Measurements from ENCODE around the gene C8B.

C8B gene

DNA sequence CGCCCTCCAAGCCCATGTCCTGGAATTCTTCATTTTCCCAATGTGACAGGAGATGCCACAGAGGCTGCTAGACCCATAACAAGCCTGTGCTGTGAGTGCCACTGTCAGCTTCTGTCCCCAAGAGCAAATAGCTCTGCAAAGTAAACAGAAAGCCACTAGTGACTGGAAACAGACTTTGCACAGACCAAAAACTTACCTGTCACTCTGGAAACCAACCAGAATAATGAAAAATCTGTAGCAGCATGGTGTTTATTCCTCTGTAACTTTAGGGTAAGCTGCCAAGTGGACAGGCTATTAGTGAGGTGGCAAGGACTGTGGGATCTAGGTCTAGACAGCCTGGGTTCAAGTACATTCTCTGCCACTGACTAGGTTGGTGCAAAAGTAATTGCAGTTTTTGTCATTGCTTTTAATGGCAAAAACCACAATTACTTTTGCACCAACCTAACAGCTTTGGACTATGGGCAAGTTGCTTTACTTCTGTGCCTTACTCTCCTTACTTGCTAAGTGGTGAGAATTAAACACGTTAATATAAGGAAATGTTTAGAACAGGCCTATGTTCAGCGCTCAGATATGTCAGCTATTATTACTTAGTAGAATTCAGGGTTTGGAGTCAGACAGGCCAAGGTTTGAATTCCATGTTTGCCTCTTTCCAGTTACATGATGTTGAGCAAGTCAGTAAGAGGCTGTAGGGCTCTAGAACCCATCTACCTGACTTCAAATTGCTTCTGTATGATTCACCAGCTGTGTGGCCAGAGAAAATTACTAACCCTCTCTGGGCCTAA is at the start of gene C8B:
Gene C8B, minus strand, starts transcription at position 100 of the 782 bp plus-strand sequence. Its CDS starts 67 bp downstream, at position 33.
- no peak within 1 kb of the TSS for H3K27ac ChIP-seq (ENCODE audit: low read depth, low read length)
- no peaks in the 10 kb centered on the region for H3K27me3 ChIP-seq (ENCODE audit: insufficient read depth, low read length)
- H2AFZ ChIP-seq (ENCODE audit: low read length, unreplicated experiment) = no peak within 1 kb of the TSS
- no peaks in the 10 kb centered on the region for H3K36me3 ChIP-seq (ENCODE audit: insufficient read depth, low read length)
- H3K4me1 ChIP-seq (ENCODE audit: control insufficient read depth, insufficient read depth, low read length, unreplicated experiment) = no peaks in the 10 kb centered on the region
- no peaks in the 10 kb centered on the region for H3K79me2 ChIP-seq (ENCODE audit: control insufficient read depth, insufficient read depth, low read length, unreplicated experiment)
- no peak within 1 kb of the TSS for H3K4me3 ChIP-seq (ENCODE audit: low read depth, low read length)

DNA sequence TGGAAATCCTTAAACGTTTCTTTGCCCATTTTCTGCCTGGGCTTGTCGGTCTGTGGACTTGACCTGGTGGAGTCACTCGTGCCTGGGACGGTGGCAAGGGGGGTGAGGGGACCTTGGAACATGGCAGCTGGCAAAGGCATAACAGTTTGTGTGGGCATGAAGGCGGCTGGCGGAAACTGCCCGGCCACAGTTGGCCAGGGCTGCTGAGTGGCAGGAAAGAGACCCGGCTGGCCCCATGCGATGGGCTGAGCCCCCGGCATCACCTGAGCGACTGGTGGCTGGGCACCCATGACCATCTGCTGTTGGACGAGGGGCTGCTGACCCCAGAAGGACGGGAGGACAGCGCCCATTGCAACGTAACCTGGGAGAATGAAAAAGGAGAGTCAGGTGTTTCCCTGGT is 49.3 kb upstream of the C8B start:
- Histone ChIP-seq H3K4me3 (ENCODE audit: low read depth, low read length) (no peak overlapping the region), H2AFZ (ENCODE audit: low read length, unreplicated experiment) (no peak overlapping the region), H3K79me2 (ENCODE audit: control insufficient read depth, insufficient read depth, low read length, unreplicated experiment) (no peaks in the 10 kb centered on the region), H3K27ac (ENCODE audit: low read depth, low read length) (no peak overlapping the region), H3K27me3 (ENCODE audit: insufficient read depth, low read length) (no peaks in the 10 kb centered on the region), H3K4me1 (ENCODE audit: control insufficient read depth, insufficient read depth, low read length, unreplicated experiment) (no peaks in the 10 kb centered on the region), H3K36me3 (ENCODE audit: insufficient read depth, low read length) (no peaks in the 10 kb centered on the region)

DNA sequence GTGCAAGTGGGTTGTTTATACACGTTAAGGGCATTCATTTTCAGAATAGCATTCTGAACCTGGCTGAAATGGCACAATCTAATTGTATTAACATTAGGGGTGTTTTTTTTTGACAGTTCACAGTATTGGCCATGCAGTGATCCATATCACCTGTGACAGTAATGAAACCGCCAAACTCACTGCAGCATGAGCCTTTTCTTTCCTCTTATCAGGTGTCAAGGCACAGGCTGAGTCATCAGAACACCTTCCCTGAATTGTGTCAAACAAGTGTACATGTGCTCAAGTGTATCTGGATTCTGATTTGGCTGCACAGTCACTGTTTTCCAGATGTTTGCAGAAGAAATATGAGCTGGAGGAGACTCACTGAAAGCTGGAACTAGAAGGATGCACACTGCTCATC is 47.7 kb upstream of the C8B start:
- H2AFZ ChIP-seq (ENCODE audit: low read length, unreplicated experiment) = no peak overlapping the region
- H3K79me2 ChIP-seq (ENCODE audit: control insufficient read depth, insufficient read depth, low read length, unreplicated experiment) = no peaks in the 10 kb centered on the region
- no peaks in the 10 kb centered on the region for H3K4me1 ChIP-seq (ENCODE audit: control insufficient read depth, insufficient read depth, low read length, unreplicated experiment)
- H3K27me3 ChIP-seq (ENCODE audit: insufficient read depth, low read length) = no peaks in the 10 kb centered on the region; the same call in 1 of the 2 replicates
- H3K4me3 ChIP-seq (ENCODE audit: low read depth, low read length) = no peak overlapping the region
- no peaks in the 10 kb centered on the region for H3K36me3 ChIP-seq (ENCODE audit: insufficient read depth, low read length)
- no peak overlapping the region for H3K27ac ChIP-seq (ENCODE audit: low read depth, low read length)

DNA sequence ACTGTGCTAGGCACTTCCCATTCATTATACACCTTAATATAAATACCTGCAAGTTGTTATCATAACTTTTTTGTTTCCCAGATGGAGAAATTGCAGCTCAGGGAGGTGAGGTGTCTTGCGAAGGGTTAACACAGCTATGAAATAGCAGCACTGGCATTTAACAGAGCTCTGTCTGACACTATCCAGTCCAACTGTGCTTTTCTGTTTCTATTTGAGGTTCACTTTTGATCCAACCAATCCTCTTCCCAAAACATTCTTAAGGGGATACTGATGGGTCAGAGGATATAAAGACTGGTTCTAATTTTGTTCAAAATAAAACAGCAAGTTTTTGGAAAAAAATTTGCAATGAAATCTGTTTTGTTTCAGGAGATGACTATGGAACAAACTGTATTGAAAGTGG is 46.5 kb upstream of the C8B start:
- Histone ChIP-seq H3K27me3 (ENCODE audit: insufficient read depth, low read length) (no peaks in the 10 kb centered on the region; the same call in 1 of the 2 replicates), H3K27ac (ENCODE audit: low read depth, low read length) (no peak overlapping the region), H2AFZ (ENCODE audit: low read length, unreplicated experiment) (no peak overlapping the region), H3K4me3 (ENCODE audit: low read depth, low read length) (no peak overlapping the region), H3K36me3 (ENCODE audit: insufficient read depth, low read length) (no peaks in the 10 kb centered on the region), H3K4me1 (ENCODE audit: control insufficient read depth, insufficient read depth, low read length, unreplicated experiment) (no peaks in the 10 kb centered on the region), H3K79me2 (ENCODE audit: control insufficient read depth, insufficient read depth, low read length, unreplicated experiment) (no peaks in the 10 kb centered on the region)

DNA sequence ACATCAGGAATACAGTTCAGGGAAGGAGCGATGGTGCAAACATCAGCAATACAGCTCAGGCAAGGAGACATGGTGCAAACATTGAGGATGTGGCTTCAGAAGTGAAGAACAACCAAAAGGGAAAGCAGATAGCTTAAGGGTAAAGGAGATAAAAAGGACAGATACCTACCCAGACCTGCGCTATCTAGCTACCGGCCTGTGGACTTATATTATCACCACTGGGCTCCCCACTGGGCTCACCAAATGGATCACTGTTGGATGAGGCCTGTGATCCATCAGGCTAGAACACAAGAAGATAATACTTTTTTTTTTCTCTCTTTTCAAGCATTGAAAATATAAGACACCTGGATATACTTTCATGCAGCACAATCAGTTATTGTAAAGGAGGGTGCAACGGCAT is 44.7 kb upstream of the C8B start:
- Histone ChIP-seq H3K4me3 (ENCODE audit: low read depth, low read length) (no peak overlapping the region), H3K4me1 (ENCODE audit: control insufficient read depth, insufficient read depth, low read length, unreplicated experiment) (no peaks in the 10 kb centered on the region), H3K36me3 (ENCODE audit: insufficient read depth, low read length) (no peaks in the 10 kb centered on the region), H3K79me2 (ENCODE audit: control insufficient read depth, insufficient read depth, low read length, unreplicated experiment) (no peaks in the 10 kb centered on the region), H3K27me3 (ENCODE audit: insufficient read depth, low read length) (no peaks in the 10 kb centered on the region; the same call in 1 of the 2 replicates), H2AFZ (ENCODE audit: low read length, unreplicated experiment) (no peak overlapping the region), H3K27ac (ENCODE audit: low read depth, low read length) (no peak overlapping the region)

DNA sequence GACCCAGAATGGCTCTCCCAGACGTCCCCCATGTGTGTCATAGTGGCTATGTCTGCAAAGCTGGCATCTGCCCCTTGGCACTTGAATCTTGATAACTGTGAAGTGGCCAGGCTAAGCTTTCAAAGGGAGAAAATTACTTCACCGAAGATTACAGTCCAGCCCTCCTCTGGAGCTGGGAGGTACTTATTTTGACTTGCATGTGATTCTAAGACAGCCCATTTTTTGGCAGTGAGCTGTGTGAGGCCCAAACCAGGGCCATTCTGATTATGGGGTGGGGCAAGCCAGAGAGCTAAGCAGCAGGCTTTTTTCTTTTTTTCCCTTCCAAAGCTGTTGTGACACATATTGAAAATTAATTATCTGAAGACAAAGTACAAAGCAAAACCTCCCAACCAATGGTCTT is 42.1 kb upstream of the C8B start:
- Histone ChIP-seq H3K4me1 (ENCODE audit: control insufficient read depth, insufficient read depth, low read length, unreplicated experiment) (no peaks in the 10 kb centered on the region), H2AFZ (ENCODE audit: low read length, unreplicated experiment) (no peak overlapping the region), H3K36me3 (ENCODE audit: insufficient read depth, low read length) (no peaks in the 10 kb centered on the region), H3K79me2 (ENCODE audit: control insufficient read depth, insufficient read depth, low read length, unreplicated experiment) (no peaks in the 10 kb centered on the region), H3K27ac (ENCODE audit: low read depth, low read length) (no peak overlapping the region), H3K4me3 (ENCODE audit: low read depth, low read length) (no peak overlapping the region), H3K27me3 (ENCODE audit: insufficient read depth, low read length) (no peaks in the 10 kb centered on the region; the same call in 1 of the 2 replicates)

DNA sequence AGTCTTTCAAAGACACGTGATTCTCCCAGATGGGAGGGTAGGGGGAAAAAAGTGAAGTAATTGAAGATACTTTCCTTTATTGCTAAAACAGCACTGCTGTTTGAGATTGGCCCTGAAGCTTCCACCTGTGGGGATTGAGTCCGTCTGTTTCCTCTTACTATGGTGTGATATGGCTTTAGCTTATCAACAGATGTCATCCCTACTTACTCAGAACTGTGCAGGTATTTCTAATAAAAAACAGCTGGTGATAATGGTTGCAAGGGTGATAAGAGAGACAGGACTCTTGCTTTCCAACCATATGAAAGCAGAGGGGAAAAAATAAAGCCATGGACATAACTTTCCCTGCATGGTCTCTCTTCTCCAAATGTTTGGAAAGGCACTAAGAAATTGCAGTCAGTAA is 41.7 kb upstream of the C8B start:
- no peaks in the 10 kb centered on the region for H3K79me2 ChIP-seq (ENCODE audit: control insufficient read depth, insufficient read depth, low read length, unreplicated experiment)
- H3K4me3 ChIP-seq (ENCODE audit: low read depth, low read length) = no peak overlapping the region
- no peaks in the 10 kb centered on the region; the same call in 1 of the 2 replicates for H3K27me3 ChIP-seq (ENCODE audit: insufficient read depth, low read length)
- no peak overlapping the region for H2AFZ ChIP-seq (ENCODE audit: low read length, unreplicated experiment)
- H3K27ac ChIP-seq (ENCODE audit: low read depth, low read length) = no peak overlapping the region
- no peaks in the 10 kb centered on the region for H3K4me1 ChIP-seq (ENCODE audit: control insufficient read depth, insufficient read depth, low read length, unreplicated experiment)
- no peaks in the 10 kb centered on the region for H3K36me3 ChIP-seq (ENCODE audit: insufficient read depth, low read length)

DNA sequence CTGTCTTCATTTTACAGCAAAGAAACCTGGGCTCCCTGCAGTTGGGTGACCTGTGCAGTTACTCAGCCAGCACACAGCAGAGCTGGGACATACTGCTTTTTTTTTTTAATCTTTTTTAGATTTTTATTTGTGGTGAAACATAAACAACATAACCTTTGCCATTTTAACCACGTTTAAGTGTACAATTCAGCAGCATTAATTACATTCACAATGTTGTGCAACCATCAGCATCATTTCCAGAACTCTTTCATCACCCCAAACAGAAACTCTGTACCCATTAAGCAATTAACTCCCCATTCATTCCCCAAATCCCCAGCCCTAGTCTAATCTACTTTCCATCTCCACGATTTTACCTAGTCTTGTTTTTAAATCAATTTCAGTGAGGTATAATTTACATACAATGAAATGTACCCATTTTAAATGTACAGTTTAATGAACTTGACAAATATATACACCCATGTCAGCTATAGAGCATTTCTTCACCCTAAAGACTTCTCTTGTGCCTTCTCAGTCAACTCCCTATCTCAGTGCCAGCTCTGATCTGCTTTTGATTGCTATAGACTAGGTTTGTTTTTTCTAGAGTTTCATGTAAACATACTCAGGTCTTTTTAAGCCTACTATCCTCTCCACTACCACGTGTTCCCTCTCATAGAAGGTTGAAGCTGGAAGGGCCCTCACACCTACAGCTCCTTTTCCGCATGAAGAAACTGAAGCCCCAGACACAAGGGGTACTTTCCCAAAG is 37.8 kb upstream of the C8B start:
- no peaks in the 10 kb centered on the region for H3K27me3 ChIP-seq (ENCODE audit: insufficient read depth, low read length)
- H3K36me3 ChIP-seq (ENCODE audit: insufficient read depth, low read length) = no peaks in the 10 kb centered on the region
- H3K79me2 ChIP-seq (ENCODE audit: control insufficient read depth, insufficient read depth, low read length, unreplicated experiment) = no peaks in the 10 kb centered on the region
- no peak overlapping the region for H3K27ac ChIP-seq (ENCODE audit: low read depth, low read length)
- no peaks in the 10 kb centered on the region for H3K4me1 ChIP-seq (ENCODE audit: control insufficient read depth, insufficient read depth, low read length, unreplicated experiment)
- H3K4me3 ChIP-seq (ENCODE audit: low read depth, low read length) = no peak overlapping the region
- no peak overlapping the region for H2AFZ ChIP-seq (ENCODE audit: low read length, unreplicated experiment)

DNA sequence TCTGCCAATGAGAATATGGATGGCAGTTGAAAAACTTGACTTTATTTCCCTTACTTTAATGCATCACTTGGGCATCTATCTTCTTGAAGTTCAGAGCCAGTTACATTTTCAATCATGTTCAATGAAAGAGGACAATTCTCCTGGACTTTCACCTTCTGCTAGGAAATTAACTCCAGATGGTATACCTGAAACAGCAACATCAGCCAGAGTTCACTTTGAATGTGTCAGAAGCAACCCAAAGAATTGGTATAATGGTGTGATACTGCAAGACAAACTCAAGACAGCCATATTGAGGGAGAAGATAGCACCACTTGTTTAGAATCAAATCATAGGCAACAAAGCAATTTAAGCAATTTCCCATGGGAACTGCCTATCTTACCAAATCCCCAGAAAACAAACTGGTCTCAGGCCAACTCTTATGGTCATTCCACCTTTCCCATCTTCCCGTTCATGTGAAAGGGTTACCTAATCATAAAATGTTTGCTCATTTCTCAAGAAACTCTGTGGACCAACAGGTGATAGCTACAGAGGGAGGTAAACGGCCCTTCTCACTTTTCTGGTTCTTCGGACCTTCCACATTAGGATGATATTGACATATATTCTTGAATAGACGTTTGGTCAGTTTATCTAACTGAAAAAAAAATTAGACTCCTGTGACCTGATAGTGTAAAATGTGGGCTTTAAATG is 29.7 kb upstream of the C8B start:
- H3K4me3 ChIP-seq (ENCODE audit: low read depth, low read length) = no peak overlapping the region
- H3K27ac ChIP-seq (ENCODE audit: low read depth, low read length) = no peak overlapping the region
- no peaks in the 10 kb centered on the region for H3K4me1 ChIP-seq (ENCODE audit: control insufficient read depth, insufficient read depth, low read length, unreplicated experiment)
- H2AFZ ChIP-seq (ENCODE audit: low read length, unreplicated experiment) = no peak overlapping the region
- no peaks in the 10 kb centered on the region for H3K27me3 ChIP-seq (ENCODE audit: insufficient read depth, low read length)
- H3K36me3 ChIP-seq (ENCODE audit: insufficient read depth, low read length) = no peaks in the 10 kb centered on the region
- H3K79me2 ChIP-seq (ENCODE audit: control insufficient read depth, insufficient read depth, low read length, unreplicated experiment) = no peaks in the 10 kb centered on the region

DNA sequence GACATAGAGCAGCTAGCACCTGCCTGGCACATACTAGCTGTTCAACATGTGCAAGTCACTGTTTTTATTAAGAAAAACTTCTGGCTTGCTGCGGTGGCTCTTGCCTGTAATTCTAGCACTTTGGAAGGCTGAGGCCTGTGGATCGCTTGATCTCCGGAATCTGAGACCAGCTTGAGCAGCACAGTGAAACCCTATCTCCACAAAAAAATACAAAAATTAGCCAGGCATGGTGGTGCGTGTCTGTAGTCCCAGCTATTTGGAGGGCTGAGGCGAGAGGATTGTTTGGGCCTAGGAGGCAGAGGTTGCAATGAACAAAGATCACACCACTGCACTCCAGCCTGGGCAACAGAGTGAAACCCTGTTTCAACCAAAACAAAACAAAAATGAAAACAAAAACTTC is 27.7 kb upstream of the C8B start:
- H3K4me3 ChIP-seq (ENCODE audit: low read depth, low read length) = no peak overlapping the region
- H3K79me2 ChIP-seq (ENCODE audit: control insufficient read depth, insufficient read depth, low read length, unreplicated experiment) = no peaks in the 10 kb centered on the region
- no peak overlapping the region for H3K27ac ChIP-seq (ENCODE audit: low read depth, low read length)
- no peaks in the 10 kb centered on the region for H3K36me3 ChIP-seq (ENCODE audit: insufficient read depth, low read length)
- no peaks in the 10 kb centered on the region for H3K27me3 ChIP-seq (ENCODE audit: insufficient read depth, low read length)
- H2AFZ ChIP-seq (ENCODE audit: low read length, unreplicated experiment) = no peak overlapping the region
- H3K4me1 ChIP-seq (ENCODE audit: control insufficient read depth, insufficient read depth, low read length, unreplicated experiment) = no peaks in the 10 kb centered on the region
